Measurements from ENCODE around the gene RBM48. TPM values are rescaled to one million over a fixed set of nuclear protein-coding genes. Genes with fewer than 3 reads are reported as not detected.
"Not testable (repeated sequence)": the region's sequence is repeated elsewhere in the genome, so short reads cannot be mapped to it uniquely, and the experiment has no call there.

Gene RBM48
- total and polyA plus RNA-seq, 2 donors (not counting 3 experiments of a cell fraction or from before 2014, with no cell fraction given): 9.8 to 12.0 TPM

DNA sequence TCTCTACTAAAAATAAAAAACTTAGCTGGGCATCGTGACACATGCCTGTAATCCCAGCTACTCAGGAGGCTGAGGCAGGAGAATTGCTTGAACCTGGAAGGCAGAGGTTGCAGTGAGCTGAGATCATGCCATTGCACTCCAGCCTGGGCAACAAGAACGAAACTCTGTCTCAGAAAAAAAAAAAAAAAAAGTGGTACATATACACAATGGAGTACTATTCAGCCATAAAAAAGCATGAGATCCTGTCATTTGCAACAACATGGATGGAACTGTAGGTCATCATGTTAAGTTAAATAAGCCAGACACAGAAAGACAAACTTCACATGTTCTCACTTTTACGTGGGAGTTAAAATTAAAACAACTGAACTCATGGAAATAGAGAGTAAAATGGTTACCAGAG, 14.9 kb downstream of the RBM48 start:
- H3K36me3 ChIP-seq (ENCODE audit: control insufficient read depth in 2 of 2, extremely low read depth in 1 of 2, insufficient read depth in 2 of 2, low read length in 2 of 2); H3K9me1 ChIP-seq (replicated peaks; ENCODE audit: control insufficient read depth, extremely low read depth, insufficient read depth, low read length); POLR2A ChIA-PET; H4K20me1 ChIP-seq (replicated peaks; ENCODE audit: control insufficient read depth, extremely low read depth, insufficient read depth, low read length); BruUV-seq (replicated peaks); H3K9me3 ChIP-seq (replicated peaks; ENCODE audit: control insufficient read depth, insufficient read depth, low read length); H3K4me2 ChIP-seq (ENCODE audit: insufficient read depth, low read length); H3K79me2 ChIP-seq (ENCODE audit: control insufficient read depth, insufficient read depth, low read length); H3K4me1 ChIP-seq (ENCODE audit: control insufficient read depth, extremely low read depth, insufficient read depth, low read length); FAIRE-seq; dilution Hi-C loops (cut with MboI; ENCODE audit: extremely low pct_ligation_motif_present, low sequenced_read_pairs); H2AFZ ChIP-seq (ENCODE audit: low read depth, low read length); H3K27me3 ChIP-seq (ENCODE audit: control insufficient read depth in 2 of 2, insufficient read depth in 2 of 2, low read length in 2 of 2); intact Hi-C loops (cut with micrococcal nuclease); H3K9ac ChIP-seq (replicated peaks; ENCODE audit: extremely low read depth, insufficient read depth, low read length); H3K4me3 ChIP-seq (replicated peaks in 1 of 3; ENCODE audit: insufficient read depth in 1 of 3, low read depth in 1 of 3, low read length in 3 of 3); DNase-seq (ENCODE audit: low read depth, low spot score); H3K27ac ChIP-seq (ENCODE audit: insufficient read depth, low read depth, low read length): not testable (repeated sequence)
- CTCF ChIA-PET: interaction anchor here (1.5 kb wide), 1 partner anchor 10 kb away, joined by 4 read pairs; no protein-coding TSS in a partner anchor

DNA sequence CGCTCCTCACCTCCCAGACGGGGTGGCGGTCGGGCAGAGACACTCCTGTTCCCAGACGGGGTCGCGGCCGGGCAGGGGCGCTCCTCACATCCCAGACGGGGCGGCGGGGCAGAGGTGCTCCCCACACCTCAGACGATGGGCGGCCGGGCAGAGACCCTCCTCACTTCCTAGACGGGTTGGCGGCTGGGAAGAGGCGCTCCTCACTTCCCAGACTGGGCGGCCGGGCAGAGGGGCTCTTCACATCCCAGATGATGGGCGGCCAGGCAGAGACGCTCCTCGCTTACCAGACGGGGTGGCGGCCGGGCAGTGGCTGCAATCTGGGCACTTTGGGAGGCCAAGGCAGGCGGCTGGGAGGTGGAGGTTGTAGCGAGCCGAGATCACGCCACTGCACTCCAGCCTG, 16.5 kb downstream of the RBM48 start:
- BruUV-seq (replicated peaks); dilution Hi-C loops (cut with MboI; ENCODE audit: extremely low pct_ligation_motif_present, low sequenced_read_pairs): not testable (repeated sequence)

More for the DNA sequence above, 16.5 kb downstream of the RBM48 start:
- POLR2A ChIA-PET; H3K9me3 ChIP-seq (replicated peaks; ENCODE audit: control insufficient read depth, insufficient read depth, low read length); H3K9me1 ChIP-seq (replicated peaks; ENCODE audit: control insufficient read depth, extremely low read depth, insufficient read depth, low read length); H3K27me3 ChIP-seq (ENCODE audit: control insufficient read depth in 2 of 2, insufficient read depth in 2 of 2, low read length in 2 of 2); H3K79me2 ChIP-seq (ENCODE audit: control insufficient read depth, insufficient read depth, low read length); H3K36me3 ChIP-seq (ENCODE audit: control insufficient read depth in 2 of 2, extremely low read depth in 1 of 2, insufficient read depth in 2 of 2, low read length in 2 of 2); H3K27ac ChIP-seq (ENCODE audit: insufficient read depth, low read depth, low read length); H3K4me1 ChIP-seq (ENCODE audit: control insufficient read depth, extremely low read depth, insufficient read depth, low read length); FAIRE-seq; DNase-seq (ENCODE audit: low read depth, low spot score); intact Hi-C loops (cut with micrococcal nuclease); H3K4me2 ChIP-seq (ENCODE audit: insufficient read depth, low read length); H3K9ac ChIP-seq (replicated peaks; ENCODE audit: extremely low read depth, insufficient read depth, low read length); H2AFZ ChIP-seq (ENCODE audit: low read depth, low read length); H4K20me1 ChIP-seq (replicated peaks; ENCODE audit: control insufficient read depth, extremely low read depth, insufficient read depth, low read length); H3K4me3 ChIP-seq (replicated peaks in 1 of 3; ENCODE audit: insufficient read depth in 1 of 3, low read depth in 1 of 3, low read length in 3 of 3); CTCF ChIA-PET: not testable (repeated sequence)
